ENCODE data around the gene CLTCL1. TPM values are rescaled to one million over a fixed set of nuclear protein-coding genes. Genes with fewer than 3 reads are reported as not detected.
A peak's percentile ranks its signal among the peaks of the same experiment; 100 is the strongest.
"Not testable (repeated sequence)": the region's sequence is repeated elsewhere in the genome, so short reads cannot be mapped to it uniquely, and the experiment has no call there.

The CLTCL1 gene
- total RNA-seq, 2 donors from 2014 or later: 1.3 to 3.3 TPM

DNA sequence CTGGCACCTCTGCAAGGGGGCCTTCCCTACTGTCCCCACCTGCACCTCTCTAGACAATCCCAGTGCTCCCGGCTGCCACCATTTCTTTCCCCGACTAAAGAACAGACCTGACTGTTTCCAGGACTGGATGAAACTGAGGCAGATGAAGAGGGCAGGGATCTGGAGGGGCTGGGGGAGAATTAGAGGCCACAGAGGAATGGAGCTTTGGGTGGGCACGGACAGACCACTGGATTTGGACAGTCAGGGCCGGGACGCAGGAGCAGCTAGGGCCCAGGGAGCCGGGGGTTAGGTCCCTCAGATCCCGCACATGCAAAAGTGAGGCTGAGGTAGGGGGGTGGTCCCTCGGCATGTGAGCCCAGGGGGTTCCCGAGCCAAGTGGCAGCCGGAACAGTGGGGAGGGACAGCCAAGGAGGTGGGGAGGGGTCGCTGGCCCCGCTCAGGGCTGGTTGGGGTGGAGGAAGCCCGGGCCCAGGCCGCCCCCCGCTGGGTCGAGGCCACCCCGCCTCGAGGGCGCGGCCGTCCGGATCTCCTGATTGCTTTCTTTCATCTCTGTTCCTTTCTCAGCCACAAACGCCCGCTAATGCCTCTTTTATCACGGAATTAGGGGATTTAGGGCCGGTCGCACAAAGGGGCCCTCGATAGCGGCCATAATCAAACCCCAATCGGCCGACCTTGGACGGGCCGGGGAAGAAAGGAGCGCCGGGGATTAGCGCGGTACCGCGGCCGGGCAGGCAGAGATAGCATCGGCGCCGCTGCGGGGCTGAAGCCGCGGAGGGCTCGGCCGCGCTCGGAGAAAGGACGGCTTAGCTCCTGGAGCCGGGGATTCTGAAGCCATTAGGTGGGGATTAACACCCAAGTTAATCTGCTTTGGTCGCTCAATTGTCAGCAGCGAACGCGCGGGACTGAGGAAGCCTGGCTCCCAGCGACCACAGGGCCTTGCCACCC, 122.2 kb downstream of the CLTCL1 start:
- Mint-ChIP-seq H3K36me3 (peaks cover 10 to 14% of the 10 kb centered on the region in 2 donors), H3K9me3 (no peaks in the 10 kb centered on the region), H3K27ac (no peak overlapping the region)
- DNase-seq (ENCODE audit: low spot score in 2 of 2): no peak
- no peak for ATAC-seq

GRCh38 chr22:19168088-19168890, 123.2 kb downstream of the CLTCL1 start:
- ATAC-seq (no peak), DNase-seq (ENCODE audit: low spot score in 2 of 2) (no peak)
- H3K27ac Mint-ChIP-seq: peak overlapping the region in 1 of 2 donors; percentile 12
- no peaks in the 10 kb centered on the region for H3K9me3 Mint-ChIP-seq
- peaks cover 10 to 14% of the 10 kb centered on the region in 2 donors for H3K36me3 Mint-ChIP-seq

DNA sequence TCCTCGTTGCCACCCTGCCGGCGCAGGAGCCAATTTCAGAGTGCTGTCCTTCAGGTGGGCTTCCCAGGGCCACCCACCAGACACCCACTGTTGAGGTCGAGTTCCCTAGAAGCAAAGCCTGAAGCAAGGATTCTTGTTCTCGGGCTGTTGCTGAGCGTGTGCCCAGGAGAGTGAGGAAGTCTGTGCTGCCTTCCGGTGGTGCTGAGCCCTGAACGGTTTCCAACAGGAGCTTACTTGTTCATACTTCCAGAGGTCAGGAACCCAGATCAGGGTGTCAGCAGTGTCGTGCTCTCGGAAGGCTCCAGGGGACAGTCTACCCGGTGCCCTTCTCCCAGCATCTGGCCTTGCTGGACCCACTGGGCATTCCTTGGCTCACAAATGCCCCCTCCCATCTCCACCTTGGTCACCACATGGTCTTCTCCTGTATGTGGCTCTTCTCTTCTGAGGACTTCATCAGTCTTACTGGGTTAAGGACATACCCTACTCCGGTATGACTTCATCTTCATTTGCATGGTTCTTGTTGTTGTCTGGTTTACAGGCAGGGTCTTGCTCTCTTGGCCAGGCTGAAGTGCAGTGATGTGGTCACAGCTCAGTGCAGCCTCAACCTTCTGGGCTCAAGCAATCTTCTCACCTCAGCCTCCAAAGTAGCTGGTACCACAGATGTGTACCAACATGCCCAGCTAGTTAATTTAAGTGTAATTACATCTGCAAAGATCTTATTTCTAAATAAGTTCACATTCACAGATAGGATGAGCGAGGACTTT, 124.2 kb downstream of the CLTCL1 start:
- no peak overlapping the region for H3K27ac Mint-ChIP-seq
- DNase-seq (ENCODE audit: low spot score in 2 of 2) (no peak), ATAC-seq (no peak)
- no peaks in the 10 kb centered on the region for H3K9me3 Mint-ChIP-seq
- peaks cover 4 to 8% of the 10 kb centered on the region in 2 donors for H3K36me3 Mint-ChIP-seq

- no peak for DNase-seq (ENCODE audit: low spot score in 2 of 2)
- H3K9me3 Mint-ChIP-seq: no peaks in the 10 kb centered on the region
- H3K36me3 Mint-ChIP-seq: no peaks in the 10 kb centered on the region
- H3K27ac Mint-ChIP-seq: no peak overlapping the region
- ATAC-seq: no peak
These were observed 125.1 kb downstream of the CLTCL1 start for GRCh38 chr22:19166421-19166820.

- Mint-ChIP-seq H3K9me3 (no peaks in the 10 kb centered on the region), H3K36me3 (no peaks in the 10 kb centered on the region), H3K27ac (no peak overlapping the region)
- ATAC-seq: no peak
- DNase-seq (ENCODE audit: low spot score in 2 of 2): no peak
These were observed 127.1 kb downstream of the CLTCL1 start for GRCh38 chr22:19164425-19164824.

- not testable (repeated sequence) for ATAC-seq; H3K9me3 Mint-ChIP-seq; H3K36me3 Mint-ChIP-seq; H3K27ac Mint-ChIP-seq; DNase-seq (ENCODE audit: low spot score in 2 of 2)
These were observed 132.9 kb downstream of the CLTCL1 start for GRCh38 chr22:19158649-19159048.

- not testable (repeated sequence) for ATAC-seq; H3K27ac Mint-ChIP-seq; DNase-seq (ENCODE audit: low spot score in 2 of 2); H3K9me3 Mint-ChIP-seq
- H3K36me3 Mint-ChIP-seq: peaks cover 10 to 18% of the 10 kb centered on the region in 2 donors
These were observed 135.4 kb downstream of the CLTCL1 start for GRCh38 chr22:19156109-19156508.

GRCh38 chr22:19152942-19153883, 138.3 kb downstream of the CLTCL1 start:
- DNase-seq (ENCODE audit: low spot score in 2 of 2) (no peak), ATAC-seq (no peak)
- Mint-ChIP-seq H3K9me3 (no peaks in the 10 kb centered on the region), H3K27ac (no peak overlapping the region), H3K36me3 (peaks cover 14 to 21% of the 10 kb centered on the region in 2 donors)

- H3K9me3 Mint-ChIP-seq: no peaks in the 10 kb centered on the region
- ATAC-seq (no peak), DNase-seq (ENCODE audit: low spot score in 2 of 2) (no peak)
- H3K36me3 Mint-ChIP-seq: peaks cover 14 to 21% of the 10 kb centered on the region in 2 donors
- H3K27ac Mint-ChIP-seq: no peak overlapping the region
These were observed 140.0 kb downstream of the CLTCL1 start for GRCh38 chr22:19151329-19152191.

DNA sequence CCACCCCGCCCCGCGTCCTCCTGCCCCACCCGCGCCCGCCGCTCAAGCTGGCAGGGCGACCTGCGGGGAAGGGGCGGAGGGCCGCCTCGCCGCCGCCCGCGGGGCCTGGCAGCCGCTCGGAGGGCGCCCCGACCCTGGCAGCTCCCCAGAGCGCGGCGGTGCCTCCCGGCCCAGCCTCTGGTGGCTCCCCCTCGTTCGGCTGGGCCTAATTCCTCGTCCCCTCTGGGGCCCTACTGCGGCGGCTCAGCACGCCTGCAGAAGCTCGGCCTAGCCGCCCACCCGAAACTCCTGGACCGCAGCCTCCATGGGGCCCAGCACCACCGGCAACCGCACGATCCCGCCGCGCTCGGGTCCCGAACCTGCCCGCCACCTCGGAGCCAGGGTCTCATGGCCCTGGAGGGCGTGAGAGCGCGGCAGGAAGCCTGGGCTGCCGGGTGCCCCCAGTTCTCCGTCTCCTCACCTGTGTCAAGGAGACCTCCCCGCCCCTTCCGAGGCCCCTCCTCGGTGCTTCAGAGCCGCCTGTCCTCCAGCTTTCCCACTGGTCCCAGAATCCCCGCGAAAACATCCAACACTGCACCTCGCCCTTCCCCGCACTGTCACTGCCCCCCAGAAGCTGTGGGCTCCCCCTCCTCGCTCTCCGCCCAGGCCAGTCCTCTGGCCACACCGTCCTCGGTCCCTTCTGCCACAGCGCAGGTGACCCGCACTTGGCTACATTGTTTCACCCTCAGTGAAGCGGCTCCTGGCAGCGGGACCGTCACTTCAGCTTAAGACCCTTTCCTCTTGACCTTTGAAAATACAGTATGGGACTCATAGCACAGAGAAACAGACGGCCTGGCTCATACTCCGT, 140.8 kb downstream of the CLTCL1 start:
- H3K36me3 Mint-ChIP-seq: peaks cover 14 to 21% of the 10 kb centered on the region in 2 donors
- H3K27ac Mint-ChIP-seq: no peak overlapping the region
- DNase-seq (ENCODE audit: low spot score in 2 of 2) (no peak), ATAC-seq (no peak)
- H3K9me3 Mint-ChIP-seq: no peaks in the 10 kb centered on the region

GRCh38 chr22:19149991-19150390, 141.5 kb downstream of the CLTCL1 start, which contains the start of gene GSC2:
TSS of gene GSC2 (minus strand) at chr22:19150292. CDS start at chr22:19150283, 9 bp downstream.
- no peaks in the 10 kb centered on the region for H3K9me3 Mint-ChIP-seq
- H3K27ac Mint-ChIP-seq: no peak within 1 kb of the TSS
- ATAC-seq: no peak
- DNase-seq (ENCODE audit: low spot score in 2 of 2): no peak
- H3K36me3 Mint-ChIP-seq: peaks cover 14 to 21% of the 10 kb centered on the region in 2 donors

DNA sequence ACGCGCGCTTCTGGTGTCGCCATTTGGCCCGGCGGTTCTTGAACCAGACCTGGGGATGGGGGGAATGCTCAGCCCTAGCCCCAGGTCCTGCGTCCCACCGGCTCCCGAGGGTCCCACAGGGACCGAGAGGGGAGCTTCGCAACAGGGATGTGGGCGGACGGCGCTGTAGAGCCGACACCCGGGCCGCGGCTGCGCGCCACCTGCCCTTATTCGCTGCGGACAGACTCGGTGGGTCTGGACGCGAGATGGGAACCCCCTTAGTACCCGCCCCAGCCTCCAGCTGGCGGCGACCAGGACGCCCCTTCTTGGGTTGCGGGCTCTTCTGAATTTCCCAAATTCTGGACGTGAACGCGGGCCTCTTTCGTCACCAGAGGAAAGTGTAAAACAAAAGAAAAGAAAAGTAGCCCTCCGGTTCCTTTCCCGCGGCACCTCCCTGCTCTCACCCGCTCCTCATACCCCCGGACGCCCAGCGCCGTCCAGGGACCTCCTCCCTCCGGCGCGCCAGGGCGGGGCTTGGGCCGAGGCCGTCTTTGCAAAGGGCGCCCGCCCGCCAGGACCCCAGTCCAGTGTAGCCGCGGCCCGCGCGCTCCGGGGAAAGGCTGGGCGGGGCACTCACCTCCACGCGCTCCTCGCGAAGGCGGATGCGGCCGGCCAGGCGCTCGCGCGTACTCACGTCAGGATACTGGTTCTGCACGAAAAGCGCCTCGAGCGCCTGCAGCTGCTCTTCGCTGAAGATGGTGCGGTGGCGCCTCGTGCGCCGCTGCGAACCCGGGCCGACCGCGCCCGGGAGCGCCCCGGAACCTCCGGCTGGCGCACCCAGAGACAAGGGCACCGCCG, 142.3 kb downstream of the CLTCL1 start:
- H3K9me3 Mint-ChIP-seq: no peaks in the 10 kb centered on the region
- H3K27ac Mint-ChIP-seq: no peak overlapping the region
- DNase-seq (ENCODE audit: low spot score in 2 of 2): no peak
- ATAC-seq: peak in 1 of 2 donors; percentile 25
- peaks cover 17 to 25% of the 10 kb centered on the region in 2 donors for H3K36me3 Mint-ChIP-seq

- ATAC-seq (no peak), DNase-seq (ENCODE audit: low spot score in 2 of 2) (no peak)
- H3K36me3 Mint-ChIP-seq: peaks cover 24 to 27% of the 10 kb centered on the region in 2 donors
- no peaks in the 10 kb centered on the region for H3K9me3 Mint-ChIP-seq
- no peak overlapping the region for H3K27ac Mint-ChIP-seq
These were observed 143.0 kb downstream of the CLTCL1 start for GRCh38 chr22:19148417-19149046.
